Urinary bladder (tissue), 4 donors: Measurements from ENCODE around the gene TBPL2. TPM values are rescaled to one million over a fixed set of nuclear protein-coding genes. Genes with fewer than 3 reads are reported as not detected.
"Not testable (repeated sequence)": the region's sequence is repeated elsewhere in the genome, so short reads cannot be mapped to it uniquely, and the experiment has no call there.

Source experiments
- DNase-seq: peaks from one replicate; pipeline ENCODE4 v3.0.0-alpha.2; 2015; ENCODE audit errors: extremely low spot score
- H3K27ac ChIP-seq: one replicate; pipeline ENCODE4 v1.5.1; 2013; ENCODE audit warnings: low read depth, mild to moderate bottlenecking, moderate library complexity
- H3K36me3 ChIP-seq: one replicate; pipeline ENCODE4 v1.6.1; 2013; ENCODE audit warnings: mild to moderate bottlenecking, moderate library complexity; ENCODE audit not compliant: insufficient read depth
- H3K4me1 ChIP-seq: one replicate; pipeline ENCODE4 v1.6.1; 2013; ENCODE audit warnings: mild to moderate bottlenecking, moderate library complexity; ENCODE audit not compliant: insufficient read depth
- H3K4me3 ChIP-seq: one replicate; pipeline ENCODE4 v1.5.1; 2013; ENCODE audit warnings: low read depth, low read length
- WGBS: extraction: QIAGEN DNeasy Blood & Tissue Kit; methylation state at CpG from one replicate; pipeline ENCODE4 v1.1.7; 2013; 5-methylcytosine and 5-hydroxymethylcytosine counted together
- polyA plus RNA-seq: library from polyadenylated mRNA; stranded (reverse); fragments of 200-250 nt; gene quantifications from one replicate; pipeline ENCODE4 v1.2.3, GENCODE V29; 2013
- total RNA-seq: library from RNA; depleted of rRNA; stranded (reverse); fragments of >200 nt; gene quantifications from one replicate; pipeline ENCODE4 v1.2.3, GENCODE V29; 2014
- donor health status: healthy with polysubstance abuse.
- donor health status: healthy.

The TBPL2 gene
- total and polyA plus RNA-seq, 2 donors, result not detected

GRCh38 chr14:55432628-55433027, 7.8 kb downstream of the TBPL2 start:
- 73% methylated on average over 3 of the region's 3 CpGs for WGBS
- Histone ChIP-seq H3K4me1 (no peaks in the 10 kb centered on the region), H3K36me3 (no peaks in the 10 kb centered on the region), H3K27ac (no peak overlapping the region), H3K4me3 (no peak overlapping the region)
- no peak for DNase-seq

- Histone ChIP-seq H3K4me1 (no peaks in the 10 kb centered on the region), H3K4me3 (no peak overlapping the region), H3K27ac (no peak overlapping the region), H3K36me3 (no peaks in the 10 kb centered on the region)
- WGBS, result 10% methylated on average over 1 of the region's 1 CpG
- peak; percentile 53 for DNase-seq
Measured at GRCh38 chr14:55430024-55430690, 10.3 kb downstream of the TBPL2 start.

GRCh38 chr14:55427439-55427838, 13.0 kb downstream of the TBPL2 start:
- Histone ChIP-seq H3K4me3 (no peak overlapping the region), H3K27ac (no peak overlapping the region), H3K36me3 (no peaks in the 10 kb centered on the region), H3K4me1 (no peaks in the 10 kb centered on the region)
- no peak for DNase-seq
- WGBS, result 60% methylated on average over 7 of the region's 7 CpGs

GRCh38 chr14:55426891-55427290, 13.5 kb downstream of the TBPL2 start:
- WGBS, result 38% methylated on average over 4 of the region's 4 CpGs
- Histone ChIP-seq H3K4me1 (no peaks in the 10 kb centered on the region), H3K36me3 (no peaks in the 10 kb centered on the region), H3K4me3 (no peak overlapping the region), H3K27ac (no peak overlapping the region)
- no peak for DNase-seq

GRCh38 chr14:55425091-55425490, 15.3 kb downstream of the TBPL2 start:
- Histone ChIP-seq H3K36me3 (no peaks in the 10 kb centered on the region), H3K4me3 (no peak overlapping the region), H3K4me1 (no peaks in the 10 kb centered on the region), H3K27ac (no peak overlapping the region)
- 85% methylated on average over 1 of the region's 1 CpG for WGBS
- no peak for DNase-seq

GRCh38 chr14:55423969-55424368, 16.4 kb downstream of the TBPL2 start:
- DNase-seq, result no peak
- Histone ChIP-seq H3K27ac (no peak overlapping the region), H3K36me3 (no peaks in the 10 kb centered on the region), H3K4me3 (no peak overlapping the region), H3K4me1 (no peaks in the 10 kb centered on the region)
- 18% methylated on average over 2 of the region's 2 CpGs for WGBS

GRCh38 chr14:55422338-55422737, 18.1 kb downstream of the TBPL2 start:
- 87% methylated on average over 11 of the region's 11 CpGs for WGBS
- H3K4me1 ChIP-seq, H3K4me3 ChIP-seq, DNase-seq, H3K36me3 ChIP-seq, H3K27ac ChIP-seq: not testable (repeated sequence)

GRCh38 chr14:55419663-55420062, 20.8 kb downstream of the TBPL2 start:
- H3K36me3 ChIP-seq, result no peaks in the 10 kb centered on the region
- no peaks in the 10 kb centered on the region for H3K4me1 ChIP-seq
- no peak overlapping the region for H3K4me3 ChIP-seq
- 88% methylated on average over 1 of the region's 1 CpG for WGBS
- no peak overlapping the region for H3K27ac ChIP-seq
- DNase-seq, result no peak

- Histone ChIP-seq H3K4me3 (no peak overlapping the region), H3K36me3 (no peaks in the 10 kb centered on the region), H3K4me1 (no peaks in the 10 kb centered on the region), H3K27ac (no peak overlapping the region)
- DNase-seq, result no peak
- 34% methylated on average over 6 of the region's 6 CpGs for whole genome bisulfite sequencing
Measured at GRCh38 chr14:55418411-55418810, 22.0 kb downstream of the TBPL2 start.

- H3K4me3 ChIP-seq, result no peak overlapping the region
- DNase-seq, result no peak
- H3K36me3 ChIP-seq, result no peaks in the 10 kb centered on the region
- H3K27ac ChIP-seq, result no peak overlapping the region
- no peaks in the 10 kb centered on the region for H3K4me1 ChIP-seq
Measured at GRCh38 chr14:55417955-55418354, 22.5 kb downstream of the TBPL2 start.

- no peaks in the 10 kb centered on the region for H3K36me3 ChIP-seq
- no peak overlapping the region for H3K4me3 ChIP-seq
- 36% methylated on average over 5 of the region's 5 CpGs for WGBS
- DNase-seq, result no peak
- no peak overlapping the region for H3K27ac ChIP-seq
- no peaks in the 10 kb centered on the region for H3K4me1 ChIP-seq
Measured at GRCh38 chr14:55416866-55417265, 23.6 kb downstream of the TBPL2 start.

GRCh38 chr14:55414551-55414950, 25.9 kb downstream of the TBPL2 start:
- H3K27ac ChIP-seq, result no peak overlapping the region
- H3K4me3 ChIP-seq, result no peak overlapping the region
- WGBS, result 66% methylated on average over 3 of the region's 3 CpGs
- no peaks in the 10 kb centered on the region for H3K36me3 ChIP-seq
- DNase-seq, result no peak
- H3K4me1 ChIP-seq, result no peaks in the 10 kb centered on the region

GRCh38 chr14:55412676-55413075, 27.7 kb downstream of the TBPL2 start:
- DNase-seq, result no peak
- H3K27ac ChIP-seq, result no peak overlapping the region
- H3K36me3 ChIP-seq, result no peaks in the 10 kb centered on the region
- 51% methylated on average over 5 of the region's 5 CpGs for WGBS
- no peaks in the 10 kb centered on the region for H3K4me1 ChIP-seq
- no peak overlapping the region for H3K4me3 ChIP-seq

- DNase-seq, result peak; percentile 84
- Histone ChIP-seq H3K27ac (peak within 1 kb of the TSS; percentile 89), H3K4me3 (peak within 1 kb of the TSS; percentile 86), H3K4me1 (no peaks in the 10 kb centered on the region), H3K36me3 (no peaks in the 10 kb centered on the region)
- 3% methylated on average over 57 of the region's 57 CpGs for WGBS
Measured at GRCh38 chr14:55411426-55412389, 28.7 kb downstream of the TBPL2 start, which contains the start of gene ATG14. Gene ATG14 (minus strand): TSS chr14:55411830. CDS start chr14:55411822, 8 bp downstream.
